ENCODE data around the gene BORCS8. TPM values are rescaled to one million over a fixed set of nuclear protein-coding genes. Genes with fewer than 3 reads are reported as not detected.
"Not testable (repeated sequence)": the region's sequence is repeated elsewhere in the genome, so short reads cannot be mapped to it uniquely, and the experiment has no call there.

The BORCS8 gene
- total RNA-seq = 28.6 TPM

- intact Hi-C loops (cut with DNase I) = no loop called here
- DNase-seq (ENCODE audit: low spot score) = peak; percentile 99
- peak; percentile 97 for ATAC-seq
Observed at GRCh38 chr19:19192078-19192882, at the start of gene BORCS8, which contains the start of gene RFXANK. BORCS8 (minus strand) TSS chr19:19192152; CDS start chr19:19192117, 35 bp downstream. RFXANK (plus strand) TSS chr19:19192258; CDS start chr19:19193947, 1,689 bp downstream.

- DNase-seq (ENCODE audit: low spot score) (no peak), ATAC-seq (no peak)
- intact Hi-C loops (cut with DNase I) = no loop called here
Observed at GRCh38 chr19:19240476-19240875, 48.5 kb upstream of the BORCS8 start.

GRCh38 chr19:19239675-19240074 is 47.7 kb upstream of the BORCS8 start:
- ATAC-seq = no peak
- intact Hi-C loops (cut with DNase I) = no loop called here

DNA sequence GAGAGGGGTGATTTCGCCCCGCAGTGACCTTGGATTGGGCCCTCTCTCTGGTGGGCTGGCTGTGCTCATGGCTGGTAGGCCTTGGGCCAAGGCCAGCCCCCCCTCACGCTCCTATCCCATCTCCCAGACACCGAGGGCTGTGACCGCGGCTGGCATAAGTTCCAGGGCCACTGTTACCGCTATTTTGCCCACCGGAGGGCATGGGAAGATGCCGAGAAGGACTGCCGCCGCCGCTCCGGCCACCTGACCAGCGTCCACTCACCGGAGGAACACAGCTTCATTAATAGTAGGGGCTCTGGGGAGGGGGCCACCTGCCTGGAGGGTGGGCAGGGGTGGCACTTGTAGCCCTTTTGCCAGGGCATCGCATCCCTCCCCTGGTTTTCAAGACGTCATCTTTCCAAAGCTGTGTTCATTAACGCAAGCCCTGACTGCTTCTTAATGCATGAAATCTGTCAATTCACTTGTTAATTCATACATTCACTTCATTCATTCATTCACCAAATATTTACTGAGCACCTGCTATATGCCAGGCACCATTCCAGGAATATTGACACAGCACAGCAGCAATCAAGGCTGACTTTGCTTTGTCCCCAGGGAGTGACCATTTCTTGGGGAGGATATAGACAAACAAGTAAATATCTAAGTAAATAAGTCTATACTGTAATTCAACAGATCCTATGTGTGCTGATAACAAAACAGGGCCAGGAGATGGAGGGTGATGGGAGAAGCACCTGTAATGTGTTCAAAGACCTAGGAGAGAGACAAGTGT is 46.4 kb upstream of the BORCS8 start:
- ATAC-seq (no peak), DNase-seq (ENCODE audit: low spot score) (no peak)

More at GRCh38 chr19:19239675-19240074, 47.7 kb upstream of the BORCS8 start:
- DNase-seq (ENCODE audit: low spot score) = no peak

GRCh38 chr19:19236173-19236572 is 44.2 kb upstream of the BORCS8 start:
- DNase-seq (ENCODE audit: low spot score) (no peak), ATAC-seq (no peak)
- intact Hi-C loops (cut with DNase I) = no loop called here

More for the DNA sequence above, 46.4 kb upstream of the BORCS8 start:
- intact Hi-C loops (cut with DNase I) = no loop called here

DNA sequence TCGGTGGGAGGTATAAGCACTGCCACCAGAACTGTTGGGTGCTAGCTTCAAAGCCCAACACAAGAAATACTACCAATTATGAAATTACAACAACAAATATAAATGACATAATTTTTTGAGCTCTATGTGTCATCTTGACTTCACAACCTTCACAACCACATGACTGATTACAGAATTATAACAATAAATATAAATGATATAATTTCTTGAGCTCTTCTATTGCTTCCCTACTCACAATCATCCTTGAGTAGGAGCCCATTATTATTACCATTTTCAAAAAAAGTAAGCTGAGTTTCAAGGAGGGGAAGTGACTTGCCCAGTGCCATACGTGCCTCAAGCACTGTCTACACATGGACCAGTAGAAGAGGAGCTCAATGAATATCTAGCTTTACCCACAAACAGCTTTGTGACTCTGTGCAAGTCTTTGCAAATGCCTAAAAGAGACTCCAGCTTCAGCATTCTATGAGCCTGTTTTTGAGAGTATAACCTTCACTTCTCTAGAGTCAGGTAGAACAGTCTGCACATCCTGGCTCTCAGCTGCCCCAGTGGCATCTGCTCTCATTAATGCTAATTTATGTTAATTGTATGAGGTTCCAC is 42.4 kb upstream of the BORCS8 start:
- DNase-seq (ENCODE audit: low spot score) (no peak), ATAC-seq (no peak)
- intact Hi-C loops (cut with DNase I) = no loop called here

DNA sequence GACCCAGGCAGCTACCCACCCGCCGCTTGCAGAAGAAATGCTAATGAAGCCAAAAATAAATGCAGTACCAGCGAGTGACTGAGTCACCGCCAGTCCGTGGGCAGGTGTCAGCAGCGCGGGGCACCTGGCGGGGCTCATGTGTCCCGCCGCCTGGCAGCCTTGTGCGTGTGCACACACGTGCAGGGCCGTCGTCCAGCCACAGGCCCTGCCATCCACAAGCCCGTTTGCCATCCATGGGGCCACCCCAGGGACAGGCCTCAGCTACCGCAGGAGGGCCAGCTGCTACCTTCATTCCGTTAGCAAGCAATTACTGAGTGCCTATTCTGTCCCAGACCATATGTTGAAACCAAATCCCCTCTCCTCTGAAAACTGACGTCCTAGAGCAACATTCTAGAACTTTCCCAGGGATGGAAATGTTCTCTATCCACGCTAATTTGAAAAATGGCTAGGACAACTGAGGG is 40.3 kb upstream of the BORCS8 start:
- intact Hi-C loops (cut with DNase I) = no loop called here
- ATAC-seq = no peak
- DNase-seq (ENCODE audit: low spot score) = no peak

DNA sequence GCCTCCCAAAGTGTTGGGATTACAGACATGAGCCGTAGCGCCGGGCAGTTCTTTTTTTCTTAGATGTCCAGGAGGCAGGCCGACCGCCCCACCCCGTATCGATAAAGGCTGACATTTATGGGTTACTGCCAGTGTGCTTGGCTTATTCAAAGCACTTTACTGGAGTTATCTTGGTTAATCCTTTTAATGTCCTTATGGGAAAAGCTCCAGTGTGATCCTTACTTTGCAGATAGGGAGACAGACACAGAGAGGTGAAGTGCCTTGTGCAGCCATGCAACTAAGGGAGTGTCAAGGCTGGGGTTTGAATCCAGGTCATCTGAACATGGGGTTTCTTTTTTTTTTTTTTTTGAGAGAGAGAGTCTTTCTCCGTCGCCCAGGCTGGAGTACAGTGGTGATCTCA is 39.0 kb upstream of the BORCS8 start:
- intact Hi-C loops (cut with DNase I) = no loop called here
- ATAC-seq (no peak), DNase-seq (ENCODE audit: low spot score) (no peak)

DNA sequence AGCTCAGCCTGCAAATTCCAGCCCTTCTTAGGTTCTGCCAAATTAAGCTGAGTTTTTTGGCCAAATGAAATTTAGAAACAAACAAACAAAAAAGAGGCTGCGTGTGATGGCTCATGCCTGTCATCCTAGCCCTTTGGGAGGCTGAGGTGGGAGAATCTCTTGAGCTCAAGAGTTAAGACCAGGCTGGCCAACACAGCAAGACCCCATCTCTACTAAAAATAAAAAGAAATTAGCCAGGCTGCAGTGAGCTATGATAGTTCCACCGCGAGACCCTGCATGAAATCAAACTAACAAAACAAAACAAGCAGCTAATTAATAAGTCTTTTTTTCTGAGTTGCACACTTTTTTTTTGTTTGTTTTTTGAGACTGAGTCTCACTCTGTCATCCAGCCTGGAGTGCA is 37.7 kb upstream of the BORCS8 start:
- no peak for DNase-seq (ENCODE audit: low spot score)
- ATAC-seq = no peak
- intact Hi-C loops (cut with DNase I) = no loop called here

GRCh38 chr19:19227217-19227616 is 35.3 kb upstream of the BORCS8 start:
- intact Hi-C loops (cut with DNase I) = no loop called here
- ATAC-seq = no peak
- no peak for DNase-seq (ENCODE audit: low spot score)

GRCh38 chr19:19226663-19227062 is 34.7 kb upstream of the BORCS8 start:
- ATAC-seq (no peak), DNase-seq (ENCODE audit: low spot score) (no peak)
- intact Hi-C loops (cut with DNase I) = no loop called here

DNA sequence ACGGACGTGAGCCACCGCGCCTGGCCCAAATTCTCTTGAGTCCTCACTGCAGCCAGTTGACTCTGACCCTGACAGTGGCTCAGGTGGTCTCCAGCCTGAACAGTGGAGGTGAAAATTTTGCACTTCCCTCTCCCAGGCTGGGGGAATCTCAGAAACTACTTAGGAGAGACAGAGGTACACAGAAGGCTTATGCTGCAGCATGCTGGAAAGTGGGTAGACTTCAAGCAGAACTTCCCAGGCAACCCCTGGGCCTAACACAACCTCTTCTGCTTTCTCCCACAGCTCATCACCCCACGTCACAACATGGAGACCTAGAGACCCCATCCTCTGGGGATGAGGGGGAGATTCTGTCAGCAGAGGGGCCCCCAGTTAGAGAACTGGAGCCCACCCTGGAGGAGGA is 34.3 kb upstream of the BORCS8 start:
- DNase-seq (ENCODE audit: low spot score) (no peak), ATAC-seq (no peak)
- intact Hi-C loops (cut with DNase I) = no loop called here

GRCh38 chr19:19224852-19225494 is 33.0 kb upstream of the BORCS8 start:
- peak; percentile 15 for ATAC-seq
- peak; percentile 78 for DNase-seq (ENCODE audit: low spot score)
- intact Hi-C loops (cut with DNase I) = no loop called here

- intact Hi-C loops (cut with DNase I) = no loop called here
- no peak for DNase-seq (ENCODE audit: low spot score)
- no peak for ATAC-seq
Observed at GRCh38 chr19:19224150-19224851, 32.3 kb upstream of the BORCS8 start.

- no peak for DNase-seq (ENCODE audit: low spot score)
- no peak for ATAC-seq
- intact Hi-C loops (cut with DNase I) = no loop called here
Observed at GRCh38 chr19:19223636-19224035, 31.7 kb upstream of the BORCS8 start.

DNA sequence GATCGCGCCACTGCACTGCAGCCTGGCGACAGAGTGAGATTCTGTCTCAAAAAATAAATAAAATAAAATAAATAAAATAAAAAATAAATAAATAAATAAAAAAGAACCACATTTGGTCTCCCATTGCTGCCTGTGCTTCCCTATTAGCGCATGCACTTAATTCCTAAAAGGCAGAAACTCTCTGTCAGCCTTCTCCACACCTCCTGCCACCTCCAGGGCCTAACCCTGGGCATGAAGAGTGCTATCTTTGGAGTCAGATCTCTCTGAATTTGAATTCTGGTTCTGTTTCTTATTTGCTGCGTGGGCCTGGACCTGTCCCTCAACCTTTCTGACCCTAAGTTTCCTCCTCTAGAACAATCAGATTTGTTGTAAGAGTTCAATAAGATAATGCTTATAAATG is 31.1 kb upstream of the BORCS8 start:
- intact Hi-C loops (cut with DNase I) = no loop called here
- DNase-seq (ENCODE audit: low spot score) = no peak
- ATAC-seq = no peak

- DNase-seq (ENCODE audit: low spot score); ATAC-seq; intact Hi-C loops (cut with DNase I): not testable (repeated sequence)
Observed at GRCh38 chr19:19221000-19221399, 29.0 kb upstream of the BORCS8 start.

- intact Hi-C loops (cut with DNase I) = no loop called here
- DNase-seq (ENCODE audit: low spot score) (no peak), ATAC-seq (no peak)
Observed at GRCh38 chr19:19218911-19219310, 27.0 kb upstream of the BORCS8 start.

- DNase-seq (ENCODE audit: low spot score) (no peak), ATAC-seq (no peak)
- intact Hi-C loops (cut with DNase I) = no loop called here
Observed at GRCh38 chr19:19217099-19217498, 25.1 kb upstream of the BORCS8 start.

Measured in sciatic nerve (tissue), 2 donors.